Measurements from ENCODE around the gene RCOR1.

RCOR1 gene

DNA sequence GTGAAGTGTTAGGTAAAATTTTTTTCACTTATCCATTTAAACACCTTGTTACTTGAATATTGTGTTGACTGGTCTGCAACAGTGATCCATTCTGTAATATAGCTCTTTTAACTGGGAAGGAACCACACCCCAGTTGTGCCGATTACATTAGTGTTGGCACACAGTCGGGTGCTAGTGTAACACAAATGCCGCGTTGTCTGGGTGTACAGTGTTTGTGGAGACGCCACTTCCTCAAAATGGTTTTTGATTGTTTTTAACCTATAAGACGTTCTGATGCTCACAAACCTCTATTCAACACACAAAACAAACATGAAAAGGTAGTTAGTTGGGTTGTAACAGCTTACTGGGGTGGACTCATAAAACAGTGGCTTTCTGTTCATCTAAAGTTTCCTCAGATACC, 136.8 kb downstream of the RCOR1 start:
- no peak overlapping the region for H3K27ac ChIP-seq
- TF ChIP-seq, protein P1, sequence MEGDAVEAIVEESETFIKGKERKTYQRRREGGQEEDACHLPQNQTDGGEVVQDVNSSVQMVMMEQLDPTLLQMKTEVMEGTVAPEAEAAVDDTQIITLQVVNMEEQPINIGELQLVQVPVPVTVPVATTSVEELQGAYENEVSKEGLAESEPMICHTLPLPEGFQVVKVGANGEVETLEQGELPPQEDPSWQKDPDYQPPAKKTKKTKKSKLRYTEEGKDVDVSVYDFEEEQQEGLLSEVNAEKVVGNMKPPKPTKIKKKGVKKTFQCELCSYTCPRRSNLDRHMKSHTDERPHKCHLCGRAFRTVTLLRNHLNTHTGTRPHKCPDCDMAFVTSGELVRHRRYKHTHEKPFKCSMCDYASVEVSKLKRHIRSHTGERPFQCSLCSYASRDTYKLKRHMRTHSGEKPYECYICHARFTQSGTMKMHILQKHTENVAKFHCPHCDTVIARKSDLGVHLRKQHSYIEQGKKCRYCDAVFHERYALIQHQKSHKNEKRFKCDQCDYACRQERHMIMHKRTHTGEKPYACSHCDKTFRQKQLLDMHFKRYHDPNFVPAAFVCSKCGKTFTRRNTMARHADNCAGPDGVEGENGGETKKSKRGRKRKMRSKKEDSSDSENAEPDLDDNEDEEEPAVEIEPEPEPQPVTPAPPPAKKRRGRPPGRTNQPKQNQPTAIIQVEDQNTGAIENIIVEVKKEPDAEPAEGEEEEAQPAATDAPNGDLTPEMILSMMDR (IDR thresholded peaks at IDR 0.05) = no peak
- no peak for TF ChIP-seq ZFX (IDR thresholded peaks at IDR 0.05; ENCODE audit: borderline replicate concordance)

DNA sequence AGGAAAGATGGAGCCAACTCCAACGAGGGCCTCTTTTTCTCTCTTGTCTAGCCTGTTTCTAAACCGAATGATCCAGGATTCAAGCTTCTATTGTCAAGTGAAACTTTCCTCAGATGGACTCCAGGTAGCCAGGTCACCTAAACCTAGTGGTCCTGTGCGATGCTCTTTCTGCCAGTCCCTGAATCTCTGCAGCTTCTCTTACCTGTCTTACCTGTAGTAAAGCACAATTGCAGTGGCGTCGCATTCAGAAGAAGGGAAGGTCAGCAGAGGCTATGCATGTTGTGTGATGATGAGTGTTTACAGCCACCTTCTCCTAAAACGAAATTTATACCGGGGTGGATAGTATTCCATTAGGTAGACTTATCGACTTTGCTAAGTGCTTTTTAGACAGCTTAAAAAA, 137.4 kb downstream of the RCOR1 start:
- TF ChIP-seq, protein P1 (IDR thresholded peaks at IDR 0.05) = no peak
- no peak for TF ChIP-seq ZFX (IDR thresholded peaks at IDR 0.05; ENCODE audit: borderline replicate concordance)
- H3K27ac ChIP-seq = no peak overlapping the region

DNA sequence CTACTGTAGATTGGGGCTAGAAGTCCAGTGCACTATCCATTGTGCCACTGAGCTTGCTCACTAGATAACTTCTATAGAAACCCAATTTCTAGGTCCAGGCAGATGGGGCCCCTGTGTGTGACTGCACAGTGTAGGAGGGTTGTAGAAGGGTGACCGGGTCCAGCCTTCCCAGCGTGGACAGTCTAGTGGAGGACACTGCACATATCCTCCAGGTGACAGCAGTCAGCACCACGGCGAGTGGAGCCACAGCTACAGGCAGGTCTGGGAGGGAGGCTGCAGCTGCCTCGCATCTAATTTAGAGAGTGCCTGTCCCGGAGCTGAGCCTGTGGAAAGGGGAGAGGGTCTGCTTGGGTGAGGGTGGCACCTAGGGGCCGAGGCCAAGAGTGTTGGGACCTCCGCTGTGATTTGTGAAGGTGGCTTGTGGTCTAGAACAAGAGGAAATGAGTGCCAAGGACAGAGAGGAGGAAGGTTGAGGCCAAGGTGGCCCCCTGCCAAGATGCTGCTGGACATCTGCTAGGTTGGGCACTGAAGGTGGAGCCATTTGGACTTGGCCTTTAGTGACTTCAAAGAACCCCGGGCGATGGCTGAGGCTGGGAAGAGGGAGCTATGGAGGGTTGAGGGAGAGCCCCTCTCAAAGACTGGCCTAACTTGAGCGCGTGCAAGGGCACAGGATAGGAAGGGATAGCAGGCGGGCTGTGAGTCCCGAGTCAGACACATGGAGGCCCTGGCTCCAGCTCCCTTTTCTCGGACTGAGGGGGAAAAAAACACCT, 138.8 kb downstream of the RCOR1 start:
- no peak for TF ChIP-seq ZFX (IDR thresholded peaks at IDR 0.05; ENCODE audit: borderline replicate concordance)
- TF ChIP-seq, protein P1 (IDR thresholded peaks at IDR 0.05) = no peak
- no peak overlapping the region for H3K27ac ChIP-seq

DNA sequence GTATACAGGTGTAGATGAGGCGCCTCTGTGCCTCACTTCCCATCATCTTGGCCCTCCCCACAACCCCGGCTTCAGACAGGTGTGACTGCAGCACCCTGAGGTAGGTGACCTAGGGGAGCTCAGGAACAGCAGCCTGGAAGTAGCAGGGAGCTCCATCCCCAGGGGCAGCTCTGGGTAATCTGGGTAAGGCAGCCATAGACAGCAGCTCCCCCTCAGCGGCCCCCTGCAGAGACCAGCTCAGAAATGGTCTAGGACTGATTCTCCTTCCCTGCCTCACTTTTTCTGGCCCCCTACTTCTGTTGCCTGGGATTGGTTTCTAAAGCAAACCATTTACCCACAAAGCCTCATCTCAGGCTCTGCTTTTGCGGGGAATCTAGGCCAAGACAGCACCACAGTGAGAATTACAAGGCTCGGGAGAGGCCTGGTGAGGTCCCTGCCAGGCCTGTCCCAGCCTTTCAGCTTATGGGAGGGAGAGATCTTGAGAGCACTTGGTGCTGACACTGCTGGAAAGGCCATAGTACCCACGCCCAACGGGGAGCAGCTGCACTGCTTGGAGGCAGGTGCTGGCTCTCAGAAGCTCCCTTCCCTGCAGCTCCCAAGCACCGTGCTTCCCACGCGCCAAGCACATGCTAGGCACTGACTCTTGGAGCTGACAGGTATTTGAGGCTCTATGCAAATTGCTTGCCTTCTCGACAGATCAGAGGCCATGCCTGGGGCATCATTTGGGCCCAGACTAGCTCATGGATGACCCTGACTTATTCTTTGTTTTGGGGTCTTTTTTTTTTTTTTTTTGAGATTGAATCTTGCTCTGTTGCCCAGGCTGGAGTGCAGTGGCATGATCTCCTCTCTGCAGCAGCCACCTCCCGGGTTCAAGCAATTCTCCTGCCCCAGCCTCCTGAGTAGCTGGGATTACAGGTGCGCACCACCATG, 139.7 kb downstream of the RCOR1 start:
- TF ChIP-seq ZFX (IDR thresholded peaks at IDR 0.05; ENCODE audit: borderline replicate concordance) = no peak
- TF ChIP-seq, protein P1 (IDR thresholded peaks at IDR 0.05) = no peak
- no peak overlapping the region for H3K27ac ChIP-seq

DNA sequence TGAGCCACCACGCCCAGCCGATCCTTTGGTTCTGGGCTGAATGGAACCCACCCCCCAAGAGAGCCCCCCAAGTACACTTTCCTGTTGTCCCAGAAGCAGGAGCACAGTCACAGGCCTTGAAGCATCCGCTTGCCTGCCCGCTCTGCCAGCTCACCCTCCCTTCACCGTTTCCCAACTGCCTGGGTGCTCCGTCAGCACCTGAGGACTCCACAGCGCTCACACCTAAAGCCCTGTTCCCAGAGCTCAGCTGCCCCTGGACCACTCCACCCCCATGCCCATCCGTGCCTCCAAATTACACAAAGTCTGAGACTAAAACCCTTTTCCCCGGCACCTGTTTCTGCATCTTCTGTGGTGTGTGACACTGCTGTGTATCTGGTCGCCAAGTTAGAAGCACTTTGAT, 140.5 kb downstream of the RCOR1 start:
- no peak overlapping the region for H3K27ac ChIP-seq
- no peak for TF ChIP-seq ZFX (IDR thresholded peaks at IDR 0.05; ENCODE audit: borderline replicate concordance)
- TF ChIP-seq, protein P1 (IDR thresholded peaks at IDR 0.05) = no peak

DNA sequence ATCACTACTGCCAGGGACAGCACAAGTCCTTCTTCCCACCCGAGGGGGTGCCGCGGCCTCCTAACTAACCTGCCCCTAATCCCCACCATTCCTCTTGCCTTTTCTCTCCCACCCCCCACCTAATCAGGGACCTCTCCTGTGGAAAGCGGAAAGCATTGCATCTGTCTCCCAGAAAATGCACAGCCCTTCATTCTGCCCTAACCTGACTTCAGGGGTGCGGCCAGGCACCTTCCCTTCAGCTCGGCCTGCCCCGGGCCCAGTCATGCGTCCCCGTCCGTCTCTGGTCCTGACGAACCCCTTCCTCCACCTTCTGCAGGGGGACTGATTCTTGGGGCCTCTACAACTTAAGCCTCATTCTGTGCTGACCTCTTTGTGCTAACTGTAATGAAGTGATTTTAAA, 140.9 kb downstream of the RCOR1 start:
- no peak overlapping the region for H3K27ac ChIP-seq
- TF ChIP-seq, protein P1 (IDR thresholded peaks at IDR 0.05) = no peak

DNA sequence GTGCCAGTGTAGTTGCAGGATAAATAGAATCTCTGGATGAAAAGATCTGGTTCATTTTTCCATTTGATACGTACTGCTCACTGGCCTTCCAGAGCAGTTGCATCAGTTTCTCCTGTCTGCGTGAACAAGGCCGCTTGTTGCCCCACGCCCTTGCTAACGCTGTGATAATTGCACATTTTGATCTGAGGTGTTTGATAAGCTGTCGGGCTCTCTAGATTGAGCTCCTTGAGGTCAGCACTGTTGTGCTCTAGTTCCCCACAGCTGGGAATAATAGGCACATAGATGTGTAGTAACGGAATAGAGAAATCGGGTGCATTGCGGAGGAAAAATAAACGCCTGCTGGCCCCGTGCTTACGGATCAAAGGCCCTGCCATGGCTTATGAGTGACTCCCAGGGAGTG, 142.0 kb downstream of the RCOR1 start:
- TF ChIP-seq ZFX (IDR thresholded peaks at IDR 0.05; ENCODE audit: borderline replicate concordance) = no peak
- TF ChIP-seq, protein P1 (IDR thresholded peaks at IDR 0.05) = no peak
- no peak overlapping the region for H3K27ac ChIP-seq
